Measurements from ENCODE around the gene DCBLD2. TPM values are rescaled to one million over a fixed set of nuclear protein-coding genes. Genes with fewer than 3 reads are reported as not detected.

DCBLD2 gene
- total RNA-seq, 1 experiment from 2014 or later, result 138 TPM

DNA sequence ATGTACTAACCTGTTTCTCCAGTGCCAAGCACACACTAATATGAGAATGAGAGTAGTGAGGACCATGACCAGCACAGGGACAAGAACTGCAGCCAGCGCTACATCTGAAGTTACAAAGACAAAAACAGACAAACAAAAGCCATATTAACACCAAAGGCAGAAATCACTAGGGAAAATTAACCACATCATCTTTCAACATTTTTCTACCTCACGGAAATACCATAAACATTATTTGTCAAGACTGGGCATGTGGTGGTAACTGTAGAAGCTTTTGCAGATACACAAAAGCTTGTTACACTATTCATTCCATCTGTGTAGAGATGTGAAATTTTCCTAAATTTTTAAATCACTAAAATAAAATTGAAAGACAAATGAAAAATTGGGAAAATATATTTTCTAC is 93.4 kb downstream of the DCBLD2 start:
- in situ Hi-C loops (cut with HindIII; ENCODE audit: low pct_unique_long_range_greater_than_20kb, low sequenced_read_pairs), result no loop called here
- DNase-seq (ENCODE audit: low read depth), result no peak

DNA sequence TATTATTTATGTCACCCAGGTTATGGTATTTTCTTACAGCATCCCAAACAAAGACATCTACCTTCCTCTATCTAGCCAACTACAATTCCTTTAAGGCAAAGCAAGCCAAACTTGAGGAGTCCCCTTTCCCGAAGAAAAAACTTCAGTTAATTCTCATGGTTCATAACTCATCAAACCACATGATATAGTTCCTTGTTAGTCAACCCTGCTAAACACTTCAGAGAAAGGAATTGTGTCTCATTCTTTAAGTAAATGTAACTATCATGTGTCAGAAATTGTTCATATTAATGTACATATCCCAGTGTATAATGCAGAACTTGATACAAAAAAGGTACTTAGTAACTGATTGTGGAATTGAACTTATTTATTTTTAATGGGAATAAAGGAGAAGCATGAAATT is 93.9 kb downstream of the DCBLD2 start:
- no peak for DNase-seq (ENCODE audit: low read depth)
- in situ Hi-C loops (cut with HindIII; ENCODE audit: low pct_unique_long_range_greater_than_20kb, low sequenced_read_pairs), result no loop called here

DNA sequence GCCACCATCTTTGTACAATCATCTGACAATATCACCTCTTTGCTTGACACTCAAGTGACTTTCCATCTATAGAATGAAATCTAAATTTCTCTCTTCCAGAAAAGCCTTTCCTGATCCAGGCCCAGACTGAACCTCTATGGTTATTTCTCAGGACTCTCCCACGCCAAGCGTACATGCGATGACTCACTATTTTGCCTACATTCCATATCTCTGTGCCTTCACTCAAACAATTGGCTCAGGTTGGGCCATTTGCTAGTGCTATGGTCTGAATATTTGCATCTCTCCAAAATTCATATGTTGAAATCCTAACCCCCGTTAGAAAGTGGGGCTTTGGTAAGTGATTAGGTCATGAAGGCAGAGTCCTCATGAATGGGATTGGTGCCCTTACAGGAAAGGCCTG is 94.5 kb downstream of the DCBLD2 start:
- in situ Hi-C loops (cut with HindIII; ENCODE audit: low pct_unique_long_range_greater_than_20kb, low sequenced_read_pairs), result no loop called here

DNA sequence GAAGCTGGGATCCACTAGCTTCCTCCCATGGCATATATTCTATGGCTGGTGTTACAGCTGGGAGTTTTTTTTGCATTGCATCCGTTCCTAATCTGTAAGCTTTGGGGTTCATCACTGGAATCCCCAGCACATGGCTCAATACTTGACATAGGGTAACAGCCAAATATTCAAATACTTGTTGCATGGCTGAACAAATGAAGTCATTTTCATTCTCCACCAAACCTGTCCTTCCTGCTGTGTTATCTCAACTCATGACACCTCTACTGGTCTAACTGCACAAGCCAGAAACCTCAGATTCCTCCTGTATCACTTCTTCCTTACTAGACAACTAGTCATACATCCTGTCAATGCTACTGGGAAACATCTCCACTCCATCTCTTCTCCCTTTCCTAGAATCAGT is 95.0 kb downstream of the DCBLD2 start:
- no peak for DNase-seq (ENCODE audit: low read depth)
- in situ Hi-C loops (cut with HindIII; ENCODE audit: low pct_unique_long_range_greater_than_20kb, low sequenced_read_pairs), result no loop called here

More for the DNA sequence above, 94.5 kb downstream of the DCBLD2 start:
- DNase-seq (ENCODE audit: low read depth), result no peak

DNA sequence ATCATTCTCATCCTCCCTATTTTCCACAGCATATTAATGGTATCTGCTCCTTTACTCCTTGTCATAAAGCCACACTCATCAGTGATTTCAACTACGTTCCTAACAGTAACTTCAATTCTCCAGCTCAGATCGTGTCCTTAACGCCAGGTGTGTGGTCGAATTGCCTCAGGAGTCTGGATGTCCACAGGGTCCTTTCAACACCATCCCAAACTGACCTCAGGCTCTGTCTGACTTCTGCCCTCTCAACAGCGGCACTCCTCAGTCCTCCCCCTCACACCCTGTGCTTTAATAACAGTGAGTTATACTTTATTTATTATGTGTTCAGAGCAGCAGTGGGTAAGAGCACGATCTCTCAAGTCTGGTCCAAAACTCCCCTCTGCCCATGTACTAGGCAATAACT is 95.9 kb downstream of the DCBLD2 start:
- no peak for DNase-seq (ENCODE audit: low read depth)
- in situ Hi-C loops (cut with HindIII; ENCODE audit: low pct_unique_long_range_greater_than_20kb, low sequenced_read_pairs), result no loop called here

DNA sequence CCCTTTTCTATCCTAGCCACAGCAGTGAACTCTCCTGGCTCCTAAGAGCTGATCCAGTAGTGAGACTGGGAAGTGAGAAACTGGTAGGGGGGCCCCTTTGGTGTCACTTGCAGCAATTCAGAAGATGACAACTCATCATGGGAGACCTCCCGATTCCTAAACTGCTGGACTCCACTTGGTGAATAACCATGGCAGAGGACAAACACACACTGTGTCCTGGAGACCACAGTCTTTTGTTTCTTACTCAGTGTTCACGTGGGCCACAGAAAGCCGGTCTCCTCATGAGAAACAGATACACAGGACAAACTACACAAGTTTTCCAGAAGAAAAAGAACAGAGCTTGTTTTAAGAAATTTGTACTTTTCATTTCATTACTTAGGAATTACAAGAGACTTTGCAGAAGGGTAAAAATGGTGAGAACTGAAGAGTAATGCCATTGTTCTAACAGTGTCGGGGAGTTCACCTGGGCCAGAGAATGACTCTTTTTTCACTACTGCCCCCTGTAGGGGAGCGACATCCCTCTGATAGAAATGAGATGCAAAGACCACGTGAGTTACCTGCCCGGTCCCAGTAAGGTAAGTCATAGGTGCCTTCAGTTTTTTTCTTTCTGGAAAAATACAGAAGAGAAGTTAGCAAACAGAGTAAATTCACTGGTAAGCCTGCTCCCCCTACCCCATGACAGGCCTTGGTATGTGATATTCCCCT is 100.3 kb downstream of the DCBLD2 start:
- no peak for DNase-seq (ENCODE audit: low read depth)
- in situ Hi-C loops (cut with HindIII; ENCODE audit: low pct_unique_long_range_greater_than_20kb, low sequenced_read_pairs), result no loop called here

DNA sequence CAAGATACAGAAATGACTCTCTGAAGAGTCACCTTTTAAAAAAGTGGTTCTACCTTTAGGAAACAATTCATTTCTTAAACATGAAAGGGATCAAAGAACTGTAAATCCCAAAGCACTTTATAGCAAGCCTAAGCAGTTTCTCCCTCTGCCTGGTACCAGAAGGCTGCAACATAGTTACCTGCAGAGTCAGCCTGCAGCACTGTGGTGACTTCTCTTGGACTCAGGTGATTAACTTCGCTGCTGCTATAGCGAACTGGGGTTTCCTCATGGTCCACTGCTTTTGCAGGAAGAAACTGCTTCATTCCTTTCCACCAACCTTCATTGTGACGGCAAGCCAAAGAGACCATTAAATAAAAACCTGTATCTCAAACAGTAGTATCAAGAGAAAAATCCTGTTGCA is 101.1 kb downstream of the DCBLD2 start:
- in situ Hi-C loops (cut with HindIII; ENCODE audit: low pct_unique_long_range_greater_than_20kb, low sequenced_read_pairs), result no loop called here
- peak; percentile 50 for DNase-seq (ENCODE audit: low read depth)

DNA sequence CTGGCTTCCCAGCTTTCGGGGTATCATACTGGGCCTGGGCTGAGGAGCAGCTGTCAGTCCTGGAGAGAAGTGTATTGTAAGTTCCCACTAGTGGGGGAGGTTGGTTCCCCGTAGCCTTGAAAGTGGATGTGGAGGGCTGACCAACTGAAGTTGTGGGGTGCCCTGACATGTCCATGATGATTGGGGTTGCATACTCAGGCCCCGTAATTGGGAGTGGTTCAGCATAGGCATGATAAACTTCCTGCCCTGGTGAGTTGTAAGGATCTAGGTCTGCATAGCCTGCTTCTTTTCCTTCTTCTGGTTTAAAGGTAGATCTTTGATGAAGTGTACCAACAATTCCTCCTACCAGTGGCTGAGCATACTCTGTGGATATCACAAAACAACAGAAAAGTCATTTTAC is 102.0 kb downstream of the DCBLD2 start:
- in situ Hi-C loops (cut with HindIII; ENCODE audit: low pct_unique_long_range_greater_than_20kb, low sequenced_read_pairs), result loop anchor here (25.0 kb wide), 1 partner anchor 187 kb away; no protein-coding TSS in a partner anchor
- no peak for DNase-seq (ENCODE audit: low read depth)

DNA sequence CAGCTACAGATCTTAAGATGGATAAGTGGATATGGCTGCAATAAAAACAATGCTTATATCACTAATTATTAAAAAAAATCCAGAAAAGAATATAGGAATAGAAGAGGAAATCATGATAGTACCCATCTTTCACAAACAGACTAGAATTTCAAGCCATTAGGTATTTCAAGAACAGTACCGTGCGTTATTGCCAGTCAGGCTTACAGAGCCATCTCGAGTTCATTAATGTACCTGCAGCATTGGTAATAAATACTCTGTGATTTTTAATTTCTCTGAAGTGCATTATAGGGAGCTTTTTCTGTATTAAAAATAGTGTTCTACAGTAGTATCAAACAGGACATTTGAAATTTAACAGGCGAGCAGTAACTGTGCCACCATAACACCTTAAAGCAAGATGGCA is 102.7 kb downstream of the DCBLD2 start:
- DNase-seq (ENCODE audit: low read depth), result no peak
- in situ Hi-C loops (cut with HindIII; ENCODE audit: low pct_unique_long_range_greater_than_20kb, low sequenced_read_pairs), result loop anchor here (25.0 kb wide), 1 partner anchor 187 kb away; no protein-coding TSS in a partner anchor

DNA sequence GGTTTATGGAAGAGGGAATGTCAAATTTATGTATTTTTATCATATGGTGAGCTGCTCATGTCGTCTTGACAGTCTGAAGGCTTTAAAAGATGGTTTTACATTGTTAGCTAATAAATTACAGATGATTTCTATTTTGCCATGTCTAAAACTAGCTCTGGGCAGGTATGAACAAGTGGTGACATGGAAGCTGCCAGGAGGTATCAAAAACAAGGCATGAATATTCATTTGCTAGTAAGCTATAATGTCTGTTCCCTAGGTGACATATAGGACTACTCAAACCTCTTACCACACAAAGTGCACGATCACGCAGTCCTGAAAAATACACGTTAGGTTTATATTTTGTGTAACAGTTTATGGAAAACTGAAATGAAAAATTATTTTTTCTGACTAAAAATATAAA is 103.6 kb downstream of the DCBLD2 start:
- no peak for DNase-seq (ENCODE audit: low read depth)
- in situ Hi-C loops (cut with HindIII; ENCODE audit: low pct_unique_long_range_greater_than_20kb, low sequenced_read_pairs), result loop anchor here (25.0 kb wide), 1 partner anchor 186 kb away; no protein-coding TSS in a partner anchor

DNA sequence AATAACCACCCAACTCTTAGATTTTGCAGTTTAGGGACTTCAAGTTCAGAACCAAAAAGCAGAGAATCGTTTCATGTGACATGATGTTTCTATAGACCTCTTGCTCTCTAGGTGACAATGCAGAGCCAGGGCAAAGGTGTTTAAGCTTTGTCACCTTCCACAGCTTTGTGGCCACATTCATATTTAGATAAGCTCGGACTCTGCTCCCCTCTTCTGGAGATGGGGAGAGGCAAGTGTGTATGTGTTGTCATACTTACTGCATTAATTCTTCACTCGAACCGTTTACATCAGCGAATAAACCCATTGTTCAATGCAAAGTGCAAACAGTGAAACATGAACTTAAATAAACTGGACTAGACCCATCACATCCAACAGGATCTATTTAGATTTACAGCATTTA is 105.2 kb downstream of the DCBLD2 start:
- in situ Hi-C loops (cut with HindIII; ENCODE audit: low pct_unique_long_range_greater_than_20kb, low sequenced_read_pairs), result loop anchor here (25.0 kb wide), 1 partner anchor 184 kb away; no protein-coding TSS in a partner anchor
- no peak for DNase-seq (ENCODE audit: low read depth)

DNA sequence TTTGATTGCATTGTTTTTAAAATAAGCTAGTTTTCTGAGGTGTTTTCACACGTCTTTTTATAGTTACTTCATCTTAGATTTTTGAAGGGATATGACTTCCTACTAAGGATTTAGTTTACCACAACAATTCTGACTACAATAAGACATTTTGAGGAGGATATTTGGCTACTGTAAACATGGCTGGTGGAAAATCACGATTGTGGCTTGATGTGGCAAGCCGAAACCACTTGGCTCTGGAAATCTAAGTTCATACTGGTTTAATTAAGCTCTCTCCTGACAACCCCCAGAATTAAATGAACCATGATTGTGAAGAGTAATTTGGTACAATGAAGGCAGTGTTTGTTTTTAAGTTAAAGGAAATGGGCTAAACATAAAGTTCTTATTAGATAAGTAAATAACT is 107.5 kb downstream of the DCBLD2 start:
- in situ Hi-C loops (cut with HindIII; ENCODE audit: low pct_unique_long_range_greater_than_20kb, low sequenced_read_pairs), result loop anchor here (25.0 kb wide), 1 partner anchor 182 kb away; no protein-coding TSS in a partner anchor
- DNase-seq (ENCODE audit: low read depth), result no peak

DNA sequence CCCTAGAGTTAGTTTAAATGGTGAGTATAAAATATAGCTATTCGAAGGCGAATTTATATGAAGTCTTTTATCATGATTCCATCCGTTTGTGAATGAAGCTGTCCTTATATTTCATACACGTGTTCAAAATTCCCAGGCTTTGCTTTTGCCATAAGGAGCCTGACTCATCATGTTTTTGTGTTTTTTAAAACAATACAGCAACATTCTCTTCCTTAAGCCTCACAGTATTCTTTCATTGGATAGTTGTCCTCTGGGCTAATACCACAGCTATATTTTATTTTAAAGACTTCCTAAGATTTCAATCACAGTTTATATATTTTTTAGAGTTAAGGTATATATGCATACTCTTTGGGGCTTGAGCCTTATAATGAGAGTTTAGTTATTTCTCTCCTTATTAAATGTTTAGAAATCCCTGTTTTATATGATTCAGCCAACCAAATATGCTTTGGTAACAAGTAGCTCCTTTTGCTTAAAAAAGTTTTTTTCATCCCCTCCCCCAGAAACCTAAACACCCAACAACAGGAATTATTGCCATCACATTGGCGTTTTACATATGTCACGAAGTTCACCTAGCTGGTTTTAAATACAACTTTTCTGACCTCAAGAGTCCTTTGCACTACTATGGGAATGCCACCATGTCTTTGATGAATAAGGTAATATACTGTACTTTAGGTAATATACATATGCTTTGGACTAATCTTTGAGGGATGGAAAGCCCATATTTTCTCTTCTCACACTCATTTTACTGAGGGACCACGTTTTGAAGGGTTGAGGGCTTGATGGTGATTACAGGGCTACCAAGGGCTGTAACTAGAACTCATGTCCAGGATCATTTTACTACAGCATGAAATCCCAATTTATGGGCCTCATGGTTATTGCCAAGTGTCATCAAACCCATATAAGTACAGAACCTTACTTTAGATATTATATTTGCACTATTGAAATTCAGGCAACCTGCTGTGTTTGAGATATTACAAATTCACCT is 109.9 kb downstream of the DCBLD2 start:
- in situ Hi-C loops (cut with HindIII; ENCODE audit: low pct_unique_long_range_greater_than_20kb, low sequenced_read_pairs), result loop anchor here (25.0 kb wide), 1 partner anchor 179 kb away; no protein-coding TSS in a partner anchor
- no peak for DNase-seq (ENCODE audit: low read depth)

DNA sequence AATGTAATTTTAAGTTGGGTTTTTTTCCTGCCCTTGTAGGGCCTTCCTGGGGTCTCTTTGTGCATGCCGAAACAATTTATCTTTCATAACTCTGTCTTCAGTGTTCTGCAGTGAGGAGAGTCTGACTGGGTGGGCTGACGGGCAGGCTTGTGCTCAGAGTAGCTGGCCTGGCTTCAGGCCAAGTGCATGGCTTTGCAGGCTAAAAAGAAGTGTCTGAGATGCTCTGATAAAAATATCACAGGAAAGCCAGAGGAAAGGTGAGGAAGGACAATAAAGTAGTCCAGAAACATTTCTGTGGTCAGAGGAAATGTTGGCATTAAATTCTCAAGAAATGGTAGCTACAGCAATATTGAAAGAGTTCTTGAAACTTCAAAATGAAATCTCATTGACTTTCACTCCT is 112.8 kb downstream of the DCBLD2 start:
- in situ Hi-C loops (cut with HindIII; ENCODE audit: low pct_unique_long_range_greater_than_20kb, low sequenced_read_pairs), result loop anchor here (25.0 kb wide), 1 partner anchor 176 kb away; no protein-coding TSS in a partner anchor
- DNase-seq (ENCODE audit: low read depth), result no peak

DNA sequence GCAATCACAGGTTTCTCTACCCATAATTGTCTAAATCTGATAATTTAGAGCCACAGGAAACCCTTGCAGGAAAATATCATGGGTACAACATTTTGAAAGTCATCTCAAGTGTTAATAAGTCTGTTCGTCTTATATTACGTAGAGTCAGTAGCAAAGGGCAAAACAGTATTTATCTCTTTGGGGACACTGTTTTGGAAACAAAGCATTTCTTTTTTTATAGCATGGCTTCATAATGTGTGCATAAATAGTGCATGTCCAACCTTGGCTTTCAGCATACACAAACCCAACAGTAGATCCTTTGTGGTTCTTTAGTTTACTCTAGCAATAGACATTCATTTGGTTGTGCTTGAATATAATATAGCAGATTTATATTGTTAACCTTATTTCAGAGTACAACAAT is 114.3 kb downstream of the DCBLD2 start:
- no peak for DNase-seq (ENCODE audit: low read depth)
- in situ Hi-C loops (cut with HindIII; ENCODE audit: low pct_unique_long_range_greater_than_20kb, low sequenced_read_pairs), result loop anchor here (25.0 kb wide), 1 partner anchor 175 kb away; no protein-coding TSS in a partner anchor

DNA sequence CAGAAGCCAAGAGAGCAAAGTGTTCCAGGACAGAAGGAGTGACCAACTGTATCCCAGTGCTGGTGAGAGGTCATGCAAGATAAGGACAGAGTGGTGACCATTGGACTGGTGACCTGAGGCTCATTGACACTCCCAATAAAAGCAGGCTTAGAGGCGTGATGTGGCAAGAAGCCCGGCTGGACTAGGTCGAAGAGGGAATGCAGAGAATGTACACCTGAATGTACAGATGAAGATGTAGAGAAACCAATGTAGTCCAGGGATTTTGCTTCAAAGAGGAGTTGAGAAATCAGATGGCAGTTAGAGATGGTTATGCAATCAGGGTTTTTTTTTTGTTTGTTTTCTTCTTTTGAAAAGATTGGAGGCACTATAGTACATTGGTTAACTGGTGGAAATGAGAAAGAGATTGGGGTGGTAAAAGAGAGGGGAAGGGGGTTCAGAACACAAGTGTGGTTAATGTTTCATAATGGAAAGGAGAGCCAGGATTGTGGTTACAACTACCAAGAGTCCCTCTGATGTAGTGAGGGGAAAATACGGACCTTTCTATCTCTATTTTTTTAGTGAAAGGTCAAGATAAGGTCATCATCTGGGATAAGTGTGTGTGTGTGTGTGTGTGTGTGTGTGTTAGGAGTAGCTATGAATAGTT is 115.0 kb downstream of the DCBLD2 start:
- in situ Hi-C loops (cut with HindIII; ENCODE audit: low pct_unique_long_range_greater_than_20kb, low sequenced_read_pairs), result loop anchor here (25.0 kb wide), 1 partner anchor 174 kb away; no protein-coding TSS in a partner anchor
- DNase-seq (ENCODE audit: low read depth), result no peak

DNA sequence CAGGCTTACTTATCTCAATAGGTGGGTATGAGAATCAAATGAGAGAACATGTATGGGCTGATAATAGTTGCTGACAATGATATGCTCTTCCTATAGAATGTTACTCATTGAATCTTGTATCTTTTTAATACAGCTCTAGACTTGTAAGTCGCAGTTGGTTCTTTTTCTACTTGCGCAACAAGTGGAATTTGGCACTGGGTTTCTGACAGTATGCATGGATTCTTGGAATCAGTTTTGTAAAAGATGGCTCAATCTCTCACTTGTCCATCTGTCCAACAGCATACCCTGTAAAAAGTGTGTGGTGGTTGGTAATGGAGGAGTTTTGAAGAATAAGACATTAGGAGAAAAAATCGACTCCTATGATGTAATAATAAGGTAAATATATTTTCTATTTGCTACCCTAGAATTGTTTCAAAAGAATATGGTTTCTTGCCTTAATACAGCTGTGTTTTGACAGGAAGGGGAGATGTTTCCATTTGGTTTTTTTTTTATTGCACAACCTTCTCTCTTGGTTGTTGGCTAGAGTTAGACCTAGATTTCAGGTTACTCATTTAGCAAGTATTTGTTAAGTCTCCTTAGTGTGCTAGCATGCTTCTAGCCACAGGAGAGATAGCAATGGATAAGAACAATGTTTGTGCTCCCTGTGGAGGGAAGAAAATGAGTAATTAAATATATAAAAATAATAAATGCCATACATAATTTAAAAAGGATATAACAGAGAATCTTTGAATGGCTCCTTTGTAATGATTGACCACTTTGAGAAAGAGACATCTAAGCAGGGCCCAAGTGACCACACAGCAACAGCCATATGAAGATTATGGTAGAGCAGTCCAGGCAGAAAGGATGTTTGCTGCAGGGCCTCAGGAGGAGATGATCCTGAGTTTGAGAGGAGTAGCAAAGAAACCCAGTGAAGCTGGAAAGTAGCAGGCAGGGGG is 116.6 kb downstream of the DCBLD2 start:
- no peak for DNase-seq (ENCODE audit: low read depth)
- in situ Hi-C loops (cut with HindIII; ENCODE audit: low pct_unique_long_range_greater_than_20kb, low sequenced_read_pairs), result loop anchor here (25.0 kb wide), 1 partner anchor 173 kb away; no protein-coding TSS in a partner anchor
